AG09309 (cell line): ENCODE measurements around the gene DGKB.

Experiments used
- DNase-seq: peaks from one replicate; pipeline ENCODE4 v3.0.0-alpha.2; 2010; ENCODE audit warnings: low read depth
- H3K4me3 ChIP-seq: 2 replicates; pipeline ENCODE4 v1.5.1; 2011; ENCODE audit warnings: mild to moderate bottlenecking, low read depth, low read length, moderate library complexity; ENCODE audit not compliant: control insufficient read depth
- CTCF ChIP-seq: IDR thresholded peaks from 2 replicates; pipeline ENCODE4 v1.5.1; 2011; ENCODE audit warnings: mild to moderate bottlenecking, low read depth, low read length, inconsistent platforms; ENCODE audit not compliant: insufficient read depth, control insufficient read depth; ENCODE audit errors: missing control alignments

The DGKB gene

GRCh38 chr7:14767716-14768425, 134.7 kb downstream of the DGKB start:
- no peak for TF ChIP-seq CTCF
- no peak overlapping the region for H3K4me3 ChIP-seq
- no peak for DNase-seq

- no peak for TF ChIP-seq CTCF
- no peak for DNase-seq
Observed at GRCh38 chr7:14766747-14767146, 135.8 kb downstream of the DGKB start.

GRCh38 chr7:14765731-14766130, 136.8 kb downstream of the DGKB start:
- no peak overlapping the region for H3K4me3 ChIP-seq
- TF ChIP-seq CTCF: no peak
- DNase-seq: no peak

More at GRCh38 chr7:14766747-14767146, 135.8 kb downstream of the DGKB start:
- H3K4me3 ChIP-seq: no peak overlapping the region

GRCh38 chr7:14762561-14762960, 140.0 kb downstream of the DGKB start:
- no peak for TF ChIP-seq CTCF
- DNase-seq: no peak
- H3K4me3 ChIP-seq: no peak overlapping the region

GRCh38 chr7:14761510-14762296, 140.8 kb downstream of the DGKB start:
- peak; percentile 52 for DNase-seq
- H3K4me3 ChIP-seq: no peak overlapping the region
- no peak for TF ChIP-seq CTCF

GRCh38 chr7:14760730-14761478, 141.6 kb downstream of the DGKB start:
- no peak for TF ChIP-seq CTCF
- no peak for DNase-seq
- no peak overlapping the region for H3K4me3 ChIP-seq
